K562 (cell line): Measurements from ENCODE around the gene ZSCAN25. TPM values are rescaled to one million over a fixed set of nuclear protein-coding genes. Genes with fewer than 3 reads are reported as not detected.

Source experiments
- DMBX1 ChIP-seq: fragments of 250-450 bp; sonication (Bioruptor Pico); IDR thresholded peaks from 2 replicates; pipeline ENCODE4 v1.8.0; 2022; ENCODE audit warnings: inconsistent platforms, mild to moderate bottlenecking, moderate library complexity, borderline replicate concordance
- DPF2 ChIP-seq: fragments of 450-650 bp; IDR thresholded peaks from 2 replicates; pipeline ENCODE4 v1.6.1; 2016
- EP300 ChIP-seq: IDR thresholded peaks from 2 replicates; pipeline ENCODE4 v1.6.1; 2012; ENCODE audit warnings: low read length, improper control_type of control experiment
- GABPA ChIP-seq: fragments of 200-800 bp; sonication (Bioruptor generic); conservative IDR thresholded peaks from 2 replicates; pipeline ENCODE4 v1.6.1; 2016; ENCODE audit warnings: low read depth, missing genetic modification characterization, missing compliant biosample characterization
- GTF2A2 ChIP-seq: IDR thresholded peaks from 2 replicates; pipeline ENCODE4 v1.6.1; 2016; ENCODE audit warnings: mild to moderate bottlenecking, missing genetic modification characterization, missing compliant biosample characterization
- GTF2F1 ChIP-seq: IDR thresholded peaks from 2 replicates; pipeline ENCODE4 v1.6.1; 2011; ENCODE audit warnings: low read depth, low read length, improper control_type of control experiment
- KAT8 ChIP-seq: fragments of 450-650 bp; IDR thresholded peaks from 2 replicates; pipeline ENCODE4 v1.6.1; 2016; ENCODE audit warnings: low read depth, mild to moderate bottlenecking
- KDM1A ChIP-seq, 2 experiments: fragments of 450-650 bp; IDR thresholded peaks; 2 replicates each; pipeline ENCODE4 v1.6.1; 2016; ENCODE audit warnings: mild to moderate bottlenecking in 2 of 2
- MAFK ChIP-seq: IDR thresholded peaks from 2 replicates; pipeline ENCODE4 v1.6.1; 2011; ENCODE audit warnings: low read length, improper control_type of control experiment
- MEIS2 ChIP-seq: fragments of 450-650 bp; IDR thresholded peaks from 2 replicates; pipeline ENCODE4 v1.6.1; 2014; ENCODE audit warnings: mild to moderate bottlenecking; ENCODE audit not compliant: partially characterized antibody
- MIER1 ChIP-seq: fragments of 450-650 bp; IDR thresholded peaks from 2 replicates; pipeline ENCODE4 v1.6.1; 2016; ENCODE audit warnings: antibody characterized with exemption, mild to moderate bottlenecking, low read depth
- MXI1 ChIP-seq: IDR thresholded peaks from 2 replicates; pipeline ENCODE4 v1.6.1; 2011; ENCODE audit warnings: low read depth, mild to moderate bottlenecking, improper control_type of control experiment, low read length
- NFYB ChIP-seq: IDR thresholded peaks from 2 replicates; pipeline ENCODE4 v1.6.1; 2011; ENCODE audit warnings: mild to moderate bottlenecking, moderate library complexity; ENCODE audit not compliant: insufficient read length; ENCODE audit errors: extremely low read depth
- NR2C1 ChIP-seq, 2 experiments: fragments of 450-650 bp; IDR thresholded peaks; 2 replicates each; pipeline ENCODE4 v1.6.1; 2017; ENCODE audit warnings: mild to moderate bottlenecking in 2 of 2, antibody characterized with exemption in 1 of 2, inconsistent platforms in 1 of 2, missing compliant biosample characterization in 1 of 2, missing genetic modification characterization in 1 of 2
- PRMT5 ChIP-seq: sonication (generic); formaldehyde crosslinking; IDR thresholded peaks from 2 replicates; pipeline ENCODE4 v1.5.0; 2020; ENCODE audit warnings: missing genetic modification reagents
- RBM25 ChIP-seq: fragments of 200-400 bp; formaldehyde crosslinking; IDR thresholded peaks from 2 replicates; pipeline ENCODE4 v1.6.1; 2018; ENCODE audit warnings: low read length, low read depth, moderate library complexity; ENCODE audit not compliant: severe bottlenecking
- SRF ChIP-seq, 2 experiments: fragments of 250-450, 450-650 bp in 1 of 2; sonication (Bioruptor Pico) in 1 of 2; sonication (generic) in 1 of 2; formaldehyde crosslinking; IDR thresholded peaks; 2 replicates each; pipeline versions ENCODE4 v1.5.0 to v1.5.1; 2020 to 2022; ENCODE audit warnings: mild to moderate bottlenecking in 1 of 2, missing genetic modification reagents in 1 of 2
- YY1 ChIP-seq, 3 experiments: IDR thresholded peaks; 2 replicates each; pipeline ENCODE4 v1.6.1; 2011; ENCODE audit warnings: low read length in 2 of 3, mild to moderate bottlenecking in 2 of 3, moderate library complexity in 2 of 3, borderline replicate concordance in 1 of 3, control low read depth in 1 of 3, low read depth in 1 of 3; ENCODE audit not compliant: insufficient read depth in 3 of 3, insufficient replicate concordance in 2 of 3, control insufficient read depth in 1 of 3, insufficient read length in 1 of 3; ENCODE audit errors: extremely low read depth in 1 of 3
- ZC3H8 ChIP-seq: fragments of 450-650 bp; IDR thresholded peaks from 2 replicates; pipeline ENCODE4 v1.6.1; 2017
- ZKSCAN1 ChIP-seq: fragments of 150-350 bp; IDR thresholded peaks from 2 replicates; pipeline ENCODE4 v1.6.1; 2016; ENCODE audit warnings: low read depth, low read length
- polyA plus RNA-seq, 8 experiments: library from polyadenylated mRNA; depleted of rRNA in 4 of 8; stranded (reverse) in 5 of 8; unstranded in 3 of 8; fragments of >200 nt; fragmentation: Nextera tagmentation in 2 of 8; fragmentation: Illumina TruSeq in 1 of 8; extraction: Ambion mirVana in 2 of 8; extraction: Trizol in 1 of 8; gene quantifications; 2 replicates each; pipeline versions ENCODE4 v1.2.1 to v1.2.3, GENCODE V29; 2011 to 2014; ENCODE audit warnings: inconsistent platforms in 1 of 8, missing spikeins in 1 of 8
- total RNA-seq, 7 experiments: library from RNA; depleted of rRNA in 6 of 7; stranded (reverse); fragments of >200 nt in 6 of 7; fragmentation: Illumina TruSeq in 2 of 7; extraction: Trizol in 2 of 7; gene quantifications; 2 replicates each; pipeline versions ENCODE4 v1.2.1 to v1.2.3, GENCODE V29; 2011 to 2021; ENCODE audit warnings: low replicate concordance in 1 of 7
- TF ChIP-seq, protein P1 (sequence below): sonication (generic); formaldehyde crosslinking; IDR thresholded peaks from 2 replicates; pipeline ENCODE4 v1.8.0; 2023; ENCODE audit warnings: mild to moderate bottlenecking, missing genetic modification reagents
- TF ChIP-seq, protein P2 (sequence below): fragments of 250-450 bp; sonication (Bioruptor Pico); IDR thresholded peaks from 2 replicates; pipeline ENCODE4 v1.8.0; 2021; ENCODE audit warnings: moderate library complexity, mild to moderate bottlenecking, inconsistent platforms

The ZSCAN25 gene
- total and polyA plus RNA-seq, 9 of the 15 experiments (the other 6 are each of a cell fraction or from before 2014, with no cell fraction given): 0.94 to 18.4 (median 12.8) TPM

DNA sequence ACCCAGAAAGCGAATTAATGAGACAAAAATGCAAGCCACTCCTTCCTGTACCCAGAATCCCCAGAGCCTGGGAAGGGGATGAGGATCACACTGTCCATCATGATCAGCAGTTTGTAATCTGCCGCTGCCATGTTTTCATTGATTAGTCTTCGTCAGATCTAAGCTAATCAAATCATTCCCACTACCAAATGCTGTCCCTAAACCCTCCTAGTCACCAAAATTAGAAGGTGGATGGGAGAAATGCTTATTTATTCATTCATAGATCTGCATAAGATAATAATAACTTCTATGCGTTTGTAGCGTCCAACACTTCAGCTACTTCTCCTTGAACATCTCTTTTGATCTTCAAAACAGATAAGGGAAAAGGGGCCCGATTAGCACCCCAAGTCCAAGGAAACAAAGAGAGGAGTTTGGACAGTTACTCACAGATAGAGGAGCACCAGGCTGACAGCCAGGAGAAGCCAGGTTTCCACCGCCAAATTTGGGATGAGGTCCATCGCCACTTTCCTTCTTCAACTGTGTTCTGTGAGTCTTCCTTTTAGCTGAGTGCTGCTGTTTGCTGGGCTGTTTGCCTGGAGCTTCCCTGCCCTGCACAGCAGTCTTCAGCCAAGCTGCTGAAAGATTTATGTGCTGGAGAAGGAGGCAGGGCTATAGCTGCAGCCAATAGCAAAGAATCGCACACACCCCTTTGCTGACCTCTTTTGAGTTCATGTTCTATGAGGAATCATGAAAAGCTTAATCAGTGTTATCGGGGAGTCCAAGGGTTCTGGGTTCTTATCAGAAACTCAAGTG, 62.9 kb downstream of the ZSCAN25 start, which contains the start of gene CYP3A5 (continued):
- TF ChIP-seq ZC3H8 (peak; percentile 79; the same call in 1 of the 2 replicates), EP300 (0 out of 2 replicates have a peak, but pooled peaks have one; percentile 14), GTF2A2 (peak; percentile 87), MEIS2 (peak; percentile 100), MIER1 (no peak), SRF (CRISPR knock-in tag; IDR thresholded peaks at IDR 0.05) (0 out of 4 replicates have a peak, but pooled peaks of 1 of the 2 experiments have one; percentile 60), MXI1 (no peak), MAFK (peak; percentile 42), KAT8 (no peak), YY1 (IDR thresholded peaks at IDR 0.05; ENCODE audit: borderline replicate concordance in 1 of 3, control insufficient read depth in 1 of 3, extremely low read depth in 1 of 3, insufficient read depth in 3 of 3, insufficient read length in 1 of 3, insufficient replicate concordance in 2 of 3, low read depth in 1 of 3, low read length in 2 of 3) (peak in 1 of 3 experiments; percentile 38), KDM1A (IDR thresholded peaks at IDR 0.05) (peak; percentile 65 to 77), NFYB (peak; percentile 63), RBM25 (peak; percentile 10), DPF2 (peak; percentile 62), GABPA (tag) (0 out of 2 replicates have a peak, but pooled peaks have one; percentile 21), GTF2F1 (peak; percentile 82; the same call in 1 of the 2 replicates), PRMT5 (CRISPR knock-in tag) (no peak), NR2C1 (IDR thresholded peaks at IDR 0.05) (no peak; the same call in 1 of the 2 replicates), NR2C1 (tag; IDR thresholded peaks at IDR 0.05) (peak; percentile 39; the same call in 1 of the 2 replicates), ZKSCAN1 (no peak), DMBX1 (CRISPR knock-in tag) (no peak)
- TF ChIP-seq, protein P1, sequence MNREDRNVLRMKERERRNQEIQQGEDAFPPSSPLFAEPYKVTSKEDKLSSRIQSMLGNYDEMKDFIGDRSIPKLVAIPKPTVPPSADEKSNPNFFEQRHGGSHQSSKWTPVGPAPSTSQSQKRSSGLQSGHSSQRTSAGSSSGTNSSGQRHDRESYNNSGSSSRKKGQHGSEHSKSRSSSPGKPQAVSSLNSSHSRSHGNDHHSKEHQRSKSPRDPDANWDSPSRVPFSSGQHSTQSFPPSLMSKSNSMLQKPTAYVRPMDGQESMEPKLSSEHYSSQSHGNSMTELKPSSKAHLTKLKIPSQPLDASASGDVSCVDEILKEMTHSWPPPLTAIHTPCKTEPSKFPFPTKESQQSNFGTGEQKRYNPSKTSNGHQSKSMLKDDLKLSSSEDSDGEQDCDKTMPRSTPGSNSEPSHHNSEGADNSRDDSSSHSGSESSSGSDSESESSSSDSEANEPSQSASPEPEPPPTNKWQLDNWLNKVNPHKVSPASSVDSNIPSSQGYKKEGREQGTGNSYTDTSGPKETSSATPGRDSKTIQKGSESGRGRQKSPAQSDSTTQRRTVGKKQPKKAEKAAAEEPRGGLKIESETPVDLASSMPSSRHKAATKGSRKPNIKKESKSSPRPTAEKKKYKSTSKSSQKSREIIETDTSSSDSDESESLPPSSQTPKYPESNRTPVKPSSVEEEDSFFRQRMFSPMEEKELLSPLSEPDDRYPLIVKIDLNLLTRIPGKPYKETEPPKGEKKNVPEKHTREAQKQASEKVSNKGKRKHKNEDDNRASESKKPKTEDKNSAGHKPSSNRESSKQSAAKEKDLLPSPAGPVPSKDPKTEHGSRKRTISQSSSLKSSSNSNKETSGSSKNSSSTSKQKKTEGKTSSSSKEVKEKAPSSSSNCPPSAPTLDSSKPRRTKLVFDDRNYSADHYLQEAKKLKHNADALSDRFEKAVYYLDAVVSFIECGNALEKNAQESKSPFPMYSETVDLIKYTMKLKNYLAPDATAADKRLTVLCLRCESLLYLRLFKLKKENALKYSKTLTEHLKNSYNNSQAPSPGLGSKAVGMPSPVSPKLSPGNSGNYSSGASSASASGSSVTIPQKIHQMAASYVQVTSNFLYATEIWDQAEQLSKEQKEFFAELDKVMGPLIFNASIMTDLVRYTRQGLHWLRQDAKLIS (CRISPR knock-in tag): 0 out of 2 replicates have a peak, but pooled peaks have one; percentile 26
- TF ChIP-seq, protein P2, sequence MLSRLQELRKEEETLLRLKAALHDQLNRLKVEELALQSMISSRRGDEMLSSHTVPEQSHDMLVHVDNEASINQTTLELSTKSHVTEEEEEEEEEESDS (CRISPR knock-in tag): peak; percentile 64
